Mesenchymal stem cell (in vitro differentiated cells and primary cell): Measurements from ENCODE around the gene NUFIP1.

ENCODE experiments used
- DNase-seq: peaks from one replicate; pipeline ENCODE4 v3.0.0-alpha.2; 2013
- H2AFZ ChIP-seq: one replicate; pipeline ENCODE4 v1.6.1; 2013; ENCODE audit warnings: low read depth, mild to moderate bottlenecking, control low read depth, inconsistent platforms, low read length, moderate library complexity
- H2AK5ac ChIP-seq: 2 replicates; pipeline ENCODE4 v1.6.1; 2013; ENCODE audit warnings: low read length, moderate library complexity, mild to moderate bottlenecking, inconsistent platforms; ENCODE audit not compliant: severe bottlenecking
- H2BK120ac ChIP-seq: one replicate; pipeline ENCODE4 v1.6.1; 2013; ENCODE audit warnings: low read depth, mild to moderate bottlenecking, inconsistent platforms, low read length, moderate library complexity
- H2BK12ac ChIP-seq, 2 experiments: one replicate each; pipeline ENCODE4 v1.6.1; 2013; ENCODE audit warnings: inconsistent platforms in 2 of 2, low read length in 2 of 2, mild to moderate bottlenecking in 2 of 2, moderate library complexity in 2 of 2, control low read depth in 1 of 2
- H2BK15ac ChIP-seq: one replicate; pipeline ENCODE4 v1.6.1; 2013; ENCODE audit warnings: mild to moderate bottlenecking, low read depth, inconsistent platforms; ENCODE audit not compliant: poor library complexity, severe bottlenecking
- H2BK5ac ChIP-seq: 2 replicates; pipeline ENCODE4 v1.6.1; 2013; ENCODE audit warnings: low read depth, mild to moderate bottlenecking, low read length, control low read depth, inconsistent platforms; ENCODE audit not compliant: poor library complexity, severe bottlenecking
- H3K14ac ChIP-seq, 2 experiments: one replicate each; pipeline ENCODE4 v1.6.1; 2013; ENCODE audit warnings: inconsistent platforms in 2 of 2, low read length in 2 of 2, control low read depth in 1 of 2, mild to moderate bottlenecking in 1 of 2, moderate library complexity in 1 of 2
- H3K18ac ChIP-seq, 2 experiments: one replicate each; pipeline ENCODE4 v1.6.1; 2013; ENCODE audit warnings: inconsistent platforms in 2 of 2, low read length in 2 of 2, control low read depth in 1 of 2, low read depth in 1 of 2, mild to moderate bottlenecking in 1 of 2
- H3K23ac ChIP-seq, 2 experiments: one replicate each; pipeline ENCODE4 v1.6.1; 2013; ENCODE audit warnings: inconsistent platforms in 2 of 2, low read length in 2 of 2, mild to moderate bottlenecking in 2 of 2, moderate library complexity in 2 of 2, control low read depth in 1 of 2
- H3K27ac ChIP-seq: 2 replicates; pipeline ENCODE4 v1.5.1; 2013; ENCODE audit warnings: mild to moderate bottlenecking, moderate library complexity, low read length, control low read depth, inconsistent platforms; ENCODE audit not compliant: poor library complexity, severe bottlenecking
- H3K27me3 ChIP-seq, 2 experiments: 2 replicates each; pipeline versions ENCODE4 v1.6.1 to v1.7.0; 2013; ENCODE audit warnings: low read length in 2 of 2, mild to moderate bottlenecking in 2 of 2, moderate library complexity in 2 of 2, control low read depth in 1 of 2, inconsistent platforms in 1 of 2; ENCODE audit not compliant: control insufficient read depth in 1 of 2, insufficient read depth in 1 of 2
- H3K36me3 ChIP-seq, 2 experiments: 2 replicates each; pipeline versions ENCODE4 v1.6.1 to v1.7.0; 2013; ENCODE audit warnings: low read length in 2 of 2, control low read depth in 1 of 2, inconsistent platforms in 1 of 2, low read depth in 1 of 2, mild to moderate bottlenecking in 1 of 2; ENCODE audit not compliant: insufficient read depth in 2 of 2, control insufficient read depth in 1 of 2
- H3K4ac ChIP-seq, 2 experiments: one replicate each; pipeline ENCODE4 v1.6.1; 2013; ENCODE audit warnings: inconsistent platforms in 2 of 2, low read length in 2 of 2, mild to moderate bottlenecking in 2 of 2, moderate library complexity in 2 of 2, control low read depth in 1 of 2, low read depth in 1 of 2
- H3K4me1 ChIP-seq: 2 replicates; pipeline ENCODE4 v1.6.1; 2013; ENCODE audit warnings: low read depth, low read length, control low read depth; ENCODE audit not compliant: control insufficient read depth, insufficient read depth
- H3K4me2 ChIP-seq: 2 replicates; pipeline ENCODE4 v1.6.1; 2013; ENCODE audit warnings: low read length, mild to moderate bottlenecking, inconsistent platforms; ENCODE audit not compliant: poor library complexity, severe bottlenecking
- H3K4me3 ChIP-seq, 2 experiments: 2 replicates each; pipeline versions ENCODE4 v1.5.1 to v1.7.0; 2013; ENCODE audit warnings: low read length in 2 of 2, mild to moderate bottlenecking in 2 of 2, control low read depth in 1 of 2, low read depth in 1 of 2; ENCODE audit not compliant: insufficient read depth in 1 of 2
- H3K79me1 ChIP-seq: replicated peaks from 2 replicates; pipeline ENCODE4 v1.6.1; 2013; ENCODE audit warnings: mild to moderate bottlenecking, control low read depth, low read length, inconsistent platforms; ENCODE audit not compliant: poor library complexity, severe bottlenecking
- H3K9ac ChIP-seq: 2 replicates; pipeline ENCODE4 v1.7.0; 2013; ENCODE audit warnings: mild to moderate bottlenecking, low read length, moderate library complexity
- H3K9me3 ChIP-seq: 2 replicates; pipeline ENCODE4 v1.7.0; 2013; ENCODE audit warnings: mild to moderate bottlenecking, low read length; ENCODE audit not compliant: control insufficient read depth
- H4K8ac ChIP-seq: one replicate; pipeline ENCODE4 v1.6.1; 2013; ENCODE audit warnings: inconsistent platforms, mild to moderate bottlenecking, low read length, moderate library complexity
- H4K91ac ChIP-seq: one replicate; pipeline ENCODE4 v1.6.1; 2013; ENCODE audit warnings: mild to moderate bottlenecking, low read length, inconsistent platforms
- WGBS: methylation state at CpG from one replicate; pipeline ENCODE4 v1.1.7; 2013; ENCODE audit warnings: mixed read lengths; 5-methylcytosine and 5-hydroxymethylcytosine counted together

The NUFIP1 gene

DNA sequence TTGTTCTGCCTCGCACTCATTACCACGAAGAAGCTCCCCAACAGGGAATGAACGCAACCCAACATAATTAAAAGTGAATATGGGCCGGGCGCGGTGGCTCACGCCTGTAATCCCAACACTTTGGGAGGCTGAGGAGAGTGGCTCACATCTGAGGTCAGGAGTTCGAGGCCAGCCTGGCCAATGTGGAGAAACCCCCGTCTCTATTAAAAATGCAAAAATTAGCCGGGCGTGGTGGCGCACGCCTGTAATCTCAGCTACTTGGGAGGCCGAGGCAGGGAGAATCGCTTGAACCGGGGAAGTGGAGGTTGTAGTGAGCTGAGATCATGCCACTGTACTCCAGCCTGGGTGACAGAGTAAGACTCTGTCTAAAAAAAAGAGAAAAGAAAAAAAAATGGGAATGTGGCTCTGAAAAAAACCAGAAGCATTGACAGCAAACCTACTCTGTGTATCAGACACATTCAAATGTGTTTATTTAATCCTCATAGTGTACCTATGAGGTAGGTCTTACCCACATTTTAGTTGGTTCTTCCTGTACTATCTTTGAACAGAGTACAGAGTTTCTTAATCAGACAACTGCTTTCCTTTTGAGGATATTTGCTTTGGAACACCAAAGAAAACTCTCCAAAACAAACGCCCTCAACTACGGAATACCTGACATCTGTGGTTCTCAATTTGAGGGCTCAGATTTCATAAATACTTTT, 70.0 kb downstream of the NUFIP1 start:
- WGBS, result 99% methylated on average over 16 of the region's 18 CpGs
- no peaks in the 10 kb centered on the region for H3K36me3 ChIP-seq

DNA sequence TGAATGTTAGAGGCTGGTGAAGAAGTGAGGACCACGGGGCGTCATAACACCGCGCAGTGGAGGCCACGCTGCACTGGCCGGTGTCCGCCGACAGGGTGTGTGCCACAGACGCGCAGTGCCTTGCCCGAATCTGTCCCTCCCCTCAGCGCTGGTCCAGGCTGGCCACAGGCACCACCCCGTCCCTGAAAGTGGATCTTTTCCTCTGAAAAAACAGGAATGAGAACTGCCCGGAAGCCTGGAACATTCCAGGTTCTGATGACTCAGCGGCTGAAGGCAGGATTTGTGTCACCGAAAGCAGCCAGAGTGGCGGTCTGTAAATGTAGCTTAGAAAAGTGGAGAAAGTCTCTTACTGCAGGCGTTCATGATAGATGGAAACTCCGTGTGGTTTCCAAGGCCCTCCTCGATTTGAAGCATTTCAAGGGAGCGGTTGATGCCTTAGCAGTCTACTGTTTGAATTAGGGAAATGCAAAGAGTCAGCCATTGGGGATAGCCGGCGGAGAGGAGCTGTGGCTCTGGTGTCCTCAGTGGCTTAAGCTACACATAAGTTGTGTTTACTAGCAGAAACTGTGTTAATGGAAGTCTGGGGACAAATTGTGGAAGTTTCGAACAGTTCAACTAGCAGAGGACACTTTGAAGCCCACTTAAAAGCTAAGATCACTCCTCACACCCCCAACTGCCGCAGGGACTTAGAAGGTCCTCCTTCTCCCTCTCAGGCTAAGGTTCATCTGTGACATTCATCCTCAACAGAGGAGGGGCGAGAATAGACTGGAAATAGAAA, 70.8 kb downstream of the NUFIP1 start:
- Histone ChIP-seq H4K8ac (peak overlapping the region; percentile 95), H3K4me2 (peak overlapping the region; percentile 64), H3K4ac (peak overlapping the region; percentile 84 to 92), H3K79me1 (no peaks in the 10 kb centered on the region), H4K91ac (peak overlapping the region; percentile 95), H2BK12ac (peak overlapping the region; percentile 86 to 93), H2BK5ac (peak overlapping the region; percentile 80), H2BK120ac (peak overlapping the region; percentile 71), H2AK5ac (peak overlapping the region; percentile 96), H2AFZ (peak overlapping the region; percentile 34), H2BK15ac (peak overlapping the region; percentile 87), H3K9me3 (no peaks in the 10 kb centered on the region), H3K27ac (peak overlapping the region; percentile 99), H3K4me3 (peak overlapping the region; percentile 31 to 74), H3K9ac (peak overlapping the region; percentile 90), H3K23ac (no peak overlapping the region), H3K14ac (no peak overlapping the region), H3K36me3 (no peaks in the 10 kb centered on the region), H3K4me1 (peaks cover 9% of the 10 kb centered on the region), H3K27me3 (no peaks in the 10 kb centered on the region), H3K18ac (peak overlapping the region; percentile 79 to 97)
- WGBS, result 15% methylated on average over 26 of the region's 26 CpGs
- DNase-seq, result peak; percentile 99

More for the DNA sequence above, 70.0 kb downstream of the NUFIP1 start:
- H3K18ac ChIP-seq, result peak overlapping the region; percentile 77 to 97
- H3K9me3 ChIP-seq, result no peaks in the 10 kb centered on the region
- peaks cover 9% of the 10 kb centered on the region for H3K4me1 ChIP-seq
- peak overlapping the region; percentile 96 for H2AK5ac ChIP-seq
- no peak for DNase-seq
- peak overlapping the region; percentile 64 for H3K4me2 ChIP-seq
- no peaks in the 10 kb centered on the region for H3K27me3 ChIP-seq
- peak overlapping the region; percentile 95 for H4K91ac ChIP-seq
- peak overlapping the region; percentile 71 for H2BK120ac ChIP-seq
- no peaks in the 10 kb centered on the region for H3K79me1 ChIP-seq
- H3K27ac ChIP-seq, result peak overlapping the region; percentile 99
- peak overlapping the region; percentile 87 for H2BK15ac ChIP-seq
- H3K4me3 ChIP-seq, result peak overlapping the region in 1 of 2 experiments; percentile 74
- peak overlapping the region; percentile 95 for H4K8ac ChIP-seq
- H3K14ac ChIP-seq, result no peak overlapping the region
- H2BK5ac ChIP-seq, result peak overlapping the region; percentile 80
- peak overlapping the region; percentile 86 to 93 for H2BK12ac ChIP-seq
- no peak overlapping the region for H2AFZ ChIP-seq
- H3K4ac ChIP-seq, result peak overlapping the region; percentile 82 to 92
- no peak overlapping the region for H3K23ac ChIP-seq
- peak overlapping the region; percentile 90 for H3K9ac ChIP-seq

GRCh38 chr13:44917589-44918325, 71.5 kb downstream of the NUFIP1 start:
- Histone ChIP-seq H3K9ac (peak overlapping the region; percentile 90), H2BK15ac (peak overlapping the region; percentile 26), H3K23ac (no peak overlapping the region), H3K4ac (peak overlapping the region; percentile 77 to 84), H4K91ac (peak overlapping the region; percentile 73), H2AFZ (no peak overlapping the region), H3K27ac (peak overlapping the region; percentile 99), H3K18ac (peak overlapping the region; percentile 50 to 68), H3K9me3 (no peaks in the 10 kb centered on the region), H2BK120ac (peak overlapping the region; percentile 51), H4K8ac (peak overlapping the region; percentile 71), H3K36me3 (no peaks in the 10 kb centered on the region), H3K4me2 (peak overlapping the region; percentile 64), H2BK5ac (peak overlapping the region; percentile 48), H3K79me1 (no peaks in the 10 kb centered on the region), H2BK12ac (peak overlapping the region in 1 of 2 experiments; percentile 24), H3K27me3 (no peaks in the 10 kb centered on the region), H3K14ac (no peak overlapping the region), H3K4me3 (peak overlapping the region; percentile 31 to 74), H3K4me1 (peaks cover 9% of the 10 kb centered on the region), H2AK5ac (no peak overlapping the region)
- WGBS, result under 1% methylated on average over 41 of the region's 41 CpGs
- DNase-seq, result peak; percentile 98
